HepG2 (cell line): Measurements from ENCODE around the gene CTF1. TPM values are rescaled to one million over a fixed set of nuclear protein-coding genes. Genes with fewer than 3 reads are reported as not detected.

ENCODE experiments used
- BHLHE40 ChIP-seq: IDR thresholded peaks from 2 replicates; pipeline ENCODE4 v1.6.1; 2011; ENCODE audit warnings: low read length, improper control_type of control experiment
- DZIP1 ChIP-seq: sonication (generic); formaldehyde crosslinking; IDR thresholded peaks from 2 replicates; pipeline ENCODE4 v1.5.0; 2020; ENCODE audit warnings: mild to moderate bottlenecking, missing genetic modification reagents
- HIC2 ChIP-seq: sonication (generic); formaldehyde crosslinking; IDR thresholded peaks from 2 replicates; pipeline ENCODE4 v1.9.0; 2022; ENCODE audit warnings: low read depth, missing genetic modification reagents
- HMGA1 ChIP-seq: sonication (generic); formaldehyde crosslinking; conservative IDR thresholded peaks from 2 replicates; pipeline ENCODE4 v1.4.0; 2020; ENCODE audit warnings: missing genetic modification reagents
- HNF1A ChIP-seq, 2 experiments: sonication (generic) in 1 of 2; formaldehyde crosslinking in 1 of 2; IDR thresholded peaks; 2 replicates each; pipeline versions ENCODE4 v1.4.0 to v1.6.1; 2016 to 2020; ENCODE audit warnings: borderline replicate concordance in 1 of 2, low read depth in 1 of 2, mild to moderate bottlenecking in 1 of 2, missing genetic modification reagents in 1 of 2
- MBD4 ChIP-seq: IDR thresholded peaks from 2 replicates; pipeline ENCODE4 v1.6.1; 2012; ENCODE audit warnings: low read length, inconsistent platforms, borderline replicate concordance
- MEF2D ChIP-seq: sonication (generic); formaldehyde crosslinking; IDR thresholded peaks from 2 replicates; pipeline ENCODE4 v1.5.1; 2020; ENCODE audit warnings: mild to moderate bottlenecking, missing genetic modification reagents
- NFATC3 ChIP-seq: sonication (generic); formaldehyde crosslinking; IDR thresholded peaks from 2 replicates; pipeline ENCODE4 v1.5.1; 2020; ENCODE audit warnings: mild to moderate bottlenecking, missing genetic modification reagents
- SUZ12 ChIP-seq: fragments of 150-350 bp; IDR thresholded peaks from 2 replicates; pipeline ENCODE4 v1.6.1; 2014; ENCODE audit warnings: low read depth, low read length
- TFAP4 ChIP-seq: sonication (generic); IDR thresholded peaks from 2 replicates; pipeline ENCODE4 v1.6.1; 2016; ENCODE audit warnings: low read depth, borderline replicate concordance
- ZNF124 ChIP-seq: sonication (generic); formaldehyde crosslinking; IDR thresholded peaks from 2 replicates; pipeline ENCODE4 v1.4.0; 2020; ENCODE audit warnings: missing genetic modification reagents
- ZNF329 ChIP-seq: sonication (generic); formaldehyde crosslinking; IDR thresholded peaks from 2 replicates; pipeline ENCODE4 v1.9.0; 2021; ENCODE audit warnings: low read depth, mild to moderate bottlenecking, missing genetic modification reagents
- ZNF552 ChIP-seq: sonication (generic); formaldehyde crosslinking; IDR thresholded peaks from 2 replicates; pipeline ENCODE4 v1.9.0; 2022; ENCODE audit warnings: missing genetic modification reagents, mild to moderate bottlenecking, borderline replicate concordance
- ZNF564 ChIP-seq: sonication (generic); formaldehyde crosslinking; IDR thresholded peaks from 2 replicates; pipeline ENCODE4 v1.8.1; 2023; ENCODE audit warnings: mild to moderate bottlenecking, missing genetic modification reagents
- ZNF770 ChIP-seq: sonication (generic); formaldehyde crosslinking; IDR thresholded peaks from 2 replicates; pipeline ENCODE4 v1.5.0; 2020; ENCODE audit warnings: mild to moderate bottlenecking, missing genetic modification reagents
- polyA plus RNA-seq, 8 experiments: library from polyadenylated mRNA; depleted of rRNA in 3 of 8; stranded (reverse) in 7 of 8; unstranded in 1 of 8; fragments of >200 nt; fragmentation: Illumina TruSeq in 4 of 8; extraction: Trizol in 4 of 8; gene quantifications; 2 replicates each; pipeline versions ENCODE4 v1.2.1 to v1.2.3, GENCODE V29; 2011 to 2016; ENCODE audit warnings: low read depth in 4 of 8, missing spikeins in 1 of 8, mixed read lengths in 1 of 8; ENCODE audit not compliant: insufficient read depth in 1 of 8
- total RNA-seq, 5 experiments: library from RNA; depleted of rRNA; stranded (reverse); fragments of >200 nt; fragmentation: Illumina TruSeq; extraction: Trizol; gene quantifications; 2 replicates each; pipeline ENCODE4 v1.2.3, GENCODE V29; 2016; ENCODE audit warnings: low read depth in 1 of 5

Gene CTF1
- total and polyA plus RNA-seq, 2 of the 13 experiments (the other 11 are each of a cell fraction or from before 2014, with no cell fraction given), result 0.13 to 1.8 TPM

- TF ChIP-seq HNF1A (IDR thresholded peaks at IDR 0.05; ENCODE audit: low read depth) (no peak), HNF1A (CRISPR knock-in tag; IDR thresholded peaks at IDR 0.05; ENCODE audit: borderline replicate concordance) (peak; percentile 53; the same call in 1 of the 2 replicates), ZNF552 (CRISPR knock-in tag) (peak; percentile 95; the same call in 1 of the 2 replicates), DZIP1 (CRISPR knock-in tag) (no peak; the same call in 1 of the 2 replicates), TFAP4 (peak; percentile 16; the same call in 1 of the 2 replicates), MBD4 (no peak), HMGA1 (CRISPR knock-in tag) (no peak), SUZ12 (no peak), ZNF564 (CRISPR knock-in tag) (peak; percentile 85; the same call in 1 of the 2 replicates), MEF2D (CRISPR knock-in tag) (peak; percentile 65), NFATC3 (peak; percentile 95), BHLHE40 (peak; percentile 35; the same call in 1 of the 2 replicates), ZNF329 (peak; percentile 83), ZNF770 (CRISPR knock-in tag) (no peak), ZNF124 (CRISPR knock-in tag) (0 out of 2 replicates have a peak, but pooled peaks have one; percentile 58), HIC2 (peak; percentile 89)
Measured at GRCh38 chr16:30893744-30894539, 2.5 kb upstream of the CTF1 start, which contains the start of gene BCL7C (continued).
